GM12878 (cell line): ENCODE data around the gene MEF2C. TPM values are rescaled to one million over a fixed set of nuclear protein-coding genes. Genes with fewer than 3 reads are reported as not detected.

Source experiments
- ATAC-seq: fragments of 200-7000 bp; cut with Tn5 transposase; 3 replicates; pipeline ENCODE4 v1.9.1; 2020; ENCODE audit warnings: mild to moderate bottlenecking, moderate library complexity
- BruUV-seq: library from RNA; stranded (reverse); fragments of 400-500 nt; replicated peaks from 2 replicates; lab custom pipeline; 2021; lab: Mats Ljungman, UMichigan
- CTCF ChIA-PET: fragments of 300-600 bp; sonication (Branson Sonifier 250); formaldehyde crosslinking; extraction: SDS; loops from one replicate; lab custom pipeline; 2021; ENCODE audit warnings: inconsistent platforms; lab: Yijun Ruan, JAX
- POLR2A ChIA-PET: fragments of 350-600 bp; formaldehyde crosslinking; extraction: SDS; loops from one replicate; lab custom pipeline; 2021; ENCODE audit warnings: inconsistent platforms; lab: Charles Lee
- RAD21 ChIA-PET: fragments of 300-600 bp; sonication (Branson Sonifier 250); formaldehyde crosslinking; loops from one replicate; lab custom pipeline; 2023; ENCODE audit warnings: antibody characterized with exemption; ENCODE audit not compliant: unreplicated experiment; lab: Charles Lee
- SMC1A ChIA-PET: fragments of 300-600 bp; sonication (Branson Sonifier 250); formaldehyde crosslinking; loops from one replicate; lab custom pipeline; 2023; ENCODE audit not compliant: unreplicated experiment, uncharacterized antibody; lab: Charles Lee
- DNase-seq: peaks from one replicate; pipeline ENCODE4 v3.0.0-alpha.2; 2011; ENCODE audit warnings: low read depth, low spot score
- FAIRE-seq: peaks from 3 replicates; lab custom pipeline; 2011; peaks lifted over from hg19 to GRCh38; lab: Jason Lieb, UNC
- H2AFZ ChIP-seq: 2 replicates; pipeline ENCODE4 v1.6.0; 2011; ENCODE audit warnings: low read depth, low read length, control low read depth; ENCODE audit not compliant: control insufficient read depth
- H3K27ac ChIP-seq: 2 replicates; pipeline ENCODE4 v1.5.1; 2011; ENCODE audit warnings: control low read depth; ENCODE audit not compliant: control insufficient read depth, insufficient read depth
- H3K27me3 ChIP-seq, 2 experiments: replicated peaks in 1 of 2; 2 replicates each; pipeline versions ENCODE4 v1.6.0 to v1.6.1; 2011; ENCODE audit warnings: low read length in 1 of 2; ENCODE audit not compliant: control insufficient read depth in 2 of 2, insufficient read depth in 2 of 2
- H3K36me3 ChIP-seq, 2 experiments: 2 replicates each; pipeline ENCODE4 v1.5.1; 2011; ENCODE audit warnings: low read length in 1 of 2; ENCODE audit not compliant: control insufficient read depth in 2 of 2, insufficient read depth in 2 of 2
- H3K4me1 ChIP-seq: 2 replicates; pipeline ENCODE4 v1.6.1; 2011; ENCODE audit warnings: mild to moderate bottlenecking, low read length, moderate library complexity, mixed read lengths; ENCODE audit not compliant: control insufficient read depth, insufficient read depth
- H3K4me2 ChIP-seq: 2 replicates; pipeline ENCODE4 v1.6.0; 2011; ENCODE audit warnings: control low read depth; ENCODE audit not compliant: control insufficient read depth, insufficient read depth
- H3K4me3 ChIP-seq: fragments of 200-600 bp; sonication (generic); 2 replicates; pipeline ENCODE4 v1.5.1; 2016
- H3K79me2 ChIP-seq: 2 replicates; pipeline ENCODE4 v1.6.0; 2011; ENCODE audit warnings: low read length; ENCODE audit not compliant: control insufficient read depth, insufficient read depth
- H3K9ac ChIP-seq: 2 replicates; pipeline ENCODE4 v1.8.0; 2011; ENCODE audit warnings: low read length, control low read depth, mixed read lengths; ENCODE audit not compliant: control insufficient read depth, insufficient read depth
- H3K9me3 ChIP-seq: replicated peaks from 3 replicates; pipeline ENCODE4 v1.5.1; 2011; ENCODE audit warnings: mild to moderate bottlenecking, low read length; ENCODE audit not compliant: control insufficient read depth, insufficient read depth
- H4K20me1 ChIP-seq: 2 replicates; pipeline ENCODE4 v1.6.0; 2011; ENCODE audit not compliant: control insufficient read depth, insufficient read depth
- MTA2 ChIP-seq: fragments of 450-650 bp; IDR thresholded peaks from 2 replicates; pipeline ENCODE4 v1.6.1; 2016; ENCODE audit warnings: low read depth, mild to moderate bottlenecking, moderate library complexity
- POLR2A ChIP-seq: IDR thresholded peaks from 2 replicates; pipeline ENCODE4 v1.6.1; 2011; ENCODE audit warnings: low read depth, mild to moderate bottlenecking, low read length
- RB1 ChIP-seq: fragments of 450-650 bp; formaldehyde crosslinking; IDR thresholded peaks from 2 replicates; pipeline ENCODE4 v1.6.1; 2017; ENCODE audit warnings: mild to moderate bottlenecking, borderline replicate concordance
- RELA ChIP-seq: fragments of 450-650 bp; IDR thresholded peaks from 2 replicates; pipeline ENCODE4 v1.8.0; 2014; ENCODE audit warnings: borderline replicate concordance; ENCODE audit not compliant: partially characterized antibody
- SIX5 ChIP-seq: IDR thresholded peaks from 2 replicates; pipeline ENCODE4 v1.6.1; 2011; ENCODE audit warnings: mild to moderate bottlenecking, low read depth, low read length, moderate library complexity; ENCODE audit not compliant: severe bottlenecking
- SPI1 ChIP-seq: IDR thresholded peaks from 2 replicates; pipeline ENCODE4 v1.6.1; 2011; ENCODE audit warnings: low read depth, mild to moderate bottlenecking, low read length, moderate library complexity, borderline replicate concordance; ENCODE audit not compliant: insufficient read depth
- SUPT20H ChIP-seq: IDR thresholded peaks from 2 replicates; pipeline ENCODE4 v1.6.1; 2011; ENCODE audit warnings: low read depth, mild to moderate bottlenecking, low read length, moderate library complexity, borderline replicate concordance; ENCODE audit not compliant: control insufficient read depth
- WRNIP1 ChIP-seq: IDR thresholded peaks from 2 replicates; pipeline ENCODE4 v1.6.1; 2011; ENCODE audit warnings: low read depth, low read length, improper control_type of control experiment, borderline replicate concordance
- WGBS: methylation state at CpG from one replicate; pipeline ENCODE4 v1.1.6; 2016; ENCODE audit warnings: low lambda C conversion rate; ENCODE audit not compliant: insufficient replicate concordance, insufficient coverage; ENCODE audit errors: missing lambda C conversion rate; 5-methylcytosine and 5-hydroxymethylcytosine counted together
- in situ Hi-C: fragments of 300-500 bp; cut with MboI; formaldehyde crosslinking; loops from 9 replicates; pipeline ENCODE4 v1.14.3; 2018; ENCODE audit warnings: mixed read lengths
- intact Hi-C: fragments of 100-400 bp; cut with micrococcal nuclease; formaldehyde crosslinking; loops from one replicate; pipeline ENCODE4 v1.14.2; 2022; ENCODE audit not compliant: unreplicated experiment
- polyA plus RNA-seq, 11 experiments: library from polyadenylated mRNA; depleted of rRNA in 4 of 11; unstranded in 6 of 11; stranded (reverse) in 5 of 11; fragments of >200 nt; fragmentation: Nextera tagmentation in 4 of 11; fragmentation: Illumina TruSeq in 1 of 11; extraction: Ambion mirVana in 4 of 11; extraction: Trizol in 1 of 11; gene quantifications; 1 replicate in 1 of 11; 2 replicates in 10 of 11; pipeline versions ENCODE4 v1.2.1 to v1.2.3, GENCODE V29; 2011 to 2016; ENCODE audit warnings: inconsistent platforms in 2 of 11, missing spikeins in 2 of 11, low read depth in 1 of 11
- total RNA-seq, 4 experiments: library from RNA; depleted of rRNA in 3 of 4; stranded (reverse); fragments of >200 nt in 3 of 4; fragmentation: Illumina TruSeq in 1 of 4; extraction: Trizol in 1 of 4; gene quantifications; 2 replicates each; pipeline versions ENCODE4 v1.2.1 to v1.2.3, GENCODE V29; 2013 to 2021

Gene MEF2C
- total and polyA plus RNA-seq, 10 of the 15 experiments (the other 5 are each of a cell fraction or from before 2014, with no cell fraction given) = 104 to 225 (median 180) TPM

GRCh38 chr5:88899096-88899737 is 16.2 kb upstream of the MEF2C start:
- Histone ChIP-seq H2AFZ (no peak overlapping the region), H3K27me3 (no peaks in the 10 kb centered on the region), H3K9me3 (no peaks in the 10 kb centered on the region), H3K27ac (no peak overlapping the region), H3K36me3 (no peaks in the 10 kb centered on the region), H4K20me1 (no peaks in the 10 kb centered on the region), H3K79me2 (peaks cover 3% of the 10 kb centered on the region; the same call in 1 of the 2 replicates), H3K4me1 (no peaks in the 10 kb centered on the region), H3K9ac (no peak overlapping the region), H3K4me2 (no peak overlapping the region), H3K4me3 (no peak overlapping the region)
- intact Hi-C loops = no loop called here
- in situ Hi-C loops = no loop called here
- DNase-seq = no peak
- peak; percentile 56; the same call in 2 of the 3 replicates for ATAC-seq
- ChIA-PET POLR2A (interaction anchor here (0.5 to 0.6 kb wide), 2 partner anchors 62 to 134 kb away, joined by 3 to 6 read pairs; no protein-coding TSS in a partner anchor), RAD21 (no interaction called here), CTCF (no interaction called here), SMC1A (no interaction called here)
- no peak for TF ChIP-seq SIX5
- no peak for TF ChIP-seq SUPT20H
- TF ChIP-seq SPI1 = 0 out of 2 replicates have a peak, but pooled peaks have one; percentile 11
- TF ChIP-seq RB1 = no peak
- TF ChIP-seq POLR2A = no peak
- TF ChIP-seq MTA2 = no peak
- TF ChIP-seq WRNIP1 = no peak
- no peak for TF ChIP-seq RELA
- no TSS peak for BruUV-seq
- FAIRE-seq = no peak
- WGBS = 76% methylated on average over 2 of the region's 2 CpGs
